Keratinocyte (primary cell): ENCODE results near the gene CCT8. TPM values are rescaled to one million over a fixed set of nuclear protein-coding genes. Genes with fewer than 3 reads are reported as not detected.

Source experiments
- DNase-seq: peaks from one replicate; pipeline ENCODE4 v3.0.0-alpha.2; 2011; ENCODE audit warnings: low read depth, missing footprints, low spot score
- FAIRE-seq: peaks from 2 replicates; lab custom pipeline; 2011; peaks lifted over from hg19 to GRCh38; lab: Jason Lieb, UNC
- H2AFZ ChIP-seq: 2 replicates; pipeline ENCODE4 v1.6.0; 2012; ENCODE audit warnings: low read length, control low read depth, inconsistent platforms; ENCODE audit not compliant: control insufficient read depth
- H3K27ac ChIP-seq: 2 replicates; pipeline ENCODE4 v1.5.1; 2011; ENCODE audit warnings: low read length; ENCODE audit not compliant: control insufficient read depth, insufficient read depth
- H3K27me3 ChIP-seq: 3 replicates; pipeline ENCODE4 v1.6.0; 2011; ENCODE audit warnings: low read length; ENCODE audit not compliant: control insufficient read depth, insufficient read depth; ENCODE audit errors: extremely low read depth
- H3K36me3 ChIP-seq, 2 experiments: 2 replicates in 1 of 2; 3 replicates in 1 of 2; pipeline ENCODE4 v1.5.1; 2011; ENCODE audit warnings: low read length in 2 of 2, mild to moderate bottlenecking in 1 of 2; ENCODE audit not compliant: control insufficient read depth in 2 of 2, insufficient read depth in 2 of 2; ENCODE audit errors: extremely low read depth in 1 of 2
- H3K4me1 ChIP-seq: 3 replicates; pipeline ENCODE4 v1.5.1; 2011; ENCODE audit warnings: low read length; ENCODE audit not compliant: control insufficient read depth, insufficient read depth; ENCODE audit errors: extremely low read depth
- H3K4me2 ChIP-seq: 3 replicates; pipeline ENCODE4 v1.6.0; 2011; ENCODE audit warnings: low read depth, low read length; ENCODE audit not compliant: control insufficient read depth, insufficient read depth; ENCODE audit errors: extremely low read depth
- H3K4me3 ChIP-seq, 3 experiments: fragments of 200-600 bp in 1 of 3; sonication (generic) in 1 of 3; 2 replicates in 2 of 3; 3 replicates in 1 of 3; pipeline ENCODE4 v1.5.1; 2011 to 2016; ENCODE audit warnings: low read length in 3 of 3, mild to moderate bottlenecking in 3 of 3, control low read depth in 2 of 3, inconsistent platforms in 1 of 3, low read depth in 1 of 3, mixed read lengths in 1 of 3, mixed run types in 1 of 3, moderate library complexity in 1 of 3; ENCODE audit not compliant: control insufficient read depth in 2 of 3, insufficient read depth in 2 of 3; ENCODE audit errors: extremely low read depth in 1 of 3
- H3K79me2 ChIP-seq: 2 replicates; pipeline ENCODE4 v1.6.0; 2012; ENCODE audit warnings: low read length; ENCODE audit not compliant: control insufficient read depth, insufficient read depth
- H3K9ac ChIP-seq: 3 replicates; pipeline ENCODE4 v1.6.0; 2011; ENCODE audit warnings: low read length; ENCODE audit not compliant: control insufficient read depth, insufficient read depth; ENCODE audit errors: extremely low read depth
- H3K9me1 ChIP-seq: 3 replicates; pipeline ENCODE4 v1.6.0; 2011; ENCODE audit warnings: low read length; ENCODE audit not compliant: control insufficient read depth, insufficient read depth; ENCODE audit errors: extremely low read depth
- H3K9me3 ChIP-seq: 2 replicates; pipeline ENCODE4 v1.5.1; 2012; ENCODE audit warnings: low read depth, low read length; ENCODE audit not compliant: control insufficient read depth
- H4K20me1 ChIP-seq: 3 replicates; pipeline ENCODE4 v1.6.0; 2011; ENCODE audit warnings: low read length; ENCODE audit not compliant: control insufficient read depth, insufficient read depth; ENCODE audit errors: extremely low read depth
- EZH2 ChIP-seq: IDR thresholded peaks from one replicate; pipeline ENCODE4 v1.6.1; 2012; ENCODE audit warnings: inconsistent platforms, mild to moderate bottlenecking, low read length, moderate library complexity
- dilution Hi-C: fragments of 300-500 bp; cut with MboI; formaldehyde crosslinking; loops from one replicate; pipeline ENCODE4 v1.7.0; 2020; ENCODE audit warnings: low sequenced_read_pairs; ENCODE audit not compliant: extremely low pct_ligation_motif_present
- polyA plus RNA-seq, 5 experiments: library from polyadenylated mRNA; depleted of rRNA in 3 of 5; stranded (reverse) in 3 of 5; stranded (forward) in 1 of 5; unstranded in 1 of 5; fragments of >200 nt; gene quantifications; 1 replicate in 1 of 5; 2 replicates in 3 of 5; 3 replicates in 1 of 5; pipeline versions ENCODE4 v1.2.1 to v1.2.3, GENCODE V29; 2011 to 2012; ENCODE audit warnings: missing spikeins in 2 of 5, low read depth in 1 of 5, low replicate concordance in 1 of 5
- TF ChIP-seq, protein P1 (sequence below), 3 experiments: IDR thresholded peaks in 1 of 3; conservative IDR thresholded peaks in 1 of 3; optimal IDR thresholded peaks in 1 of 3; 2 replicates in 2 of 3; 3 replicates in 1 of 3; pipeline versions ENCODE3 to v1.5.1; 2011; ENCODE audit warnings: low read length in 3 of 3, mild to moderate bottlenecking in 3 of 3, moderate library complexity in 2 of 3, control low read depth in 1 of 3, inconsistent platforms in 1 of 3; ENCODE audit not compliant: insufficient read depth in 2 of 3; ENCODE audit errors: extremely low read depth in 1 of 3

Gene CCT8
- polyA plus RNA-seq, 1 donor (not counting 4 experiments of a cell fraction or from before 2014, with no cell fraction given), result 281 TPM

DNA sequence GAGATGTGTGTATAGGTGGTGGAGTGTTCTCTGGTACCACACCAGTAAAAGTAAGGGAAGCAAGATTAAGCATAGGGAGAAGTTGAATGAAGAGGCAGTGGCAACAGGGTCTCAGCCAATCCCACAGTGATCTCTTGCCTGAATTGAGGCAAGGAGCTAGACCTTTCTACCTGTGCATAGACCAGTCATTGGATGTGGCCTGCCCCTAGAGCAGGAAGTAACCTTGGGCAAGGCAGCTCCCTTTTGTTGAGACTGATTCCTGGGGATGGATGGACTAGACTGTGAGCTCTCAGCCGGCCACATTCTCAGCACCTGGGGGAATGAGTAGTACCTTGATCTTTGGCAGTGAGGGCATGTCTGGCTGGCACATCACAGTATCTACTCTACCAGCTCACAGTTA is 42.5 kb downstream of the CCT8 start:
- no peaks in the 10 kb centered on the region for H3K9me1 ChIP-seq
- H3K4me1 ChIP-seq, result peaks cover 3% of the 10 kb centered on the region
- FAIRE-seq (peak; percentile 13), DNase-seq (no peak)
- H4K20me1 ChIP-seq, result no peaks in the 10 kb centered on the region
- no peaks in the 10 kb centered on the region for H3K27me3 ChIP-seq
- H3K9ac ChIP-seq, result no peak overlapping the region
- peaks cover 13 to 25% of the 10 kb centered on the region in 2 experiments for H3K36me3 ChIP-seq
- H3K9me3 ChIP-seq, result no peaks in the 10 kb centered on the region
- no peak overlapping the region for H3K4me3 ChIP-seq
- H3K27ac ChIP-seq, result no peak overlapping the region
- dilution Hi-C loops, result no loop called here
- no peak overlapping the region for H2AFZ ChIP-seq
- H3K4me2 ChIP-seq, result no peak overlapping the region
- TF ChIP-seq, protein P1, sequence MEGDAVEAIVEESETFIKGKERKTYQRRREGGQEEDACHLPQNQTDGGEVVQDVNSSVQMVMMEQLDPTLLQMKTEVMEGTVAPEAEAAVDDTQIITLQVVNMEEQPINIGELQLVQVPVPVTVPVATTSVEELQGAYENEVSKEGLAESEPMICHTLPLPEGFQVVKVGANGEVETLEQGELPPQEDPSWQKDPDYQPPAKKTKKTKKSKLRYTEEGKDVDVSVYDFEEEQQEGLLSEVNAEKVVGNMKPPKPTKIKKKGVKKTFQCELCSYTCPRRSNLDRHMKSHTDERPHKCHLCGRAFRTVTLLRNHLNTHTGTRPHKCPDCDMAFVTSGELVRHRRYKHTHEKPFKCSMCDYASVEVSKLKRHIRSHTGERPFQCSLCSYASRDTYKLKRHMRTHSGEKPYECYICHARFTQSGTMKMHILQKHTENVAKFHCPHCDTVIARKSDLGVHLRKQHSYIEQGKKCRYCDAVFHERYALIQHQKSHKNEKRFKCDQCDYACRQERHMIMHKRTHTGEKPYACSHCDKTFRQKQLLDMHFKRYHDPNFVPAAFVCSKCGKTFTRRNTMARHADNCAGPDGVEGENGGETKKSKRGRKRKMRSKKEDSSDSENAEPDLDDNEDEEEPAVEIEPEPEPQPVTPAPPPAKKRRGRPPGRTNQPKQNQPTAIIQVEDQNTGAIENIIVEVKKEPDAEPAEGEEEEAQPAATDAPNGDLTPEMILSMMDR (optimal IDR thresholded peaks at IDR 0.05 in 1 of 3, IDR thresholded peaks at IDR 0.05 in 1 of 3, conservative IDR thresholded peaks at IDR 0.05 in 1 of 3; ENCODE audit: extremely low read depth in 1 of 3, insufficient read depth in 2 of 3, low read length in 3 of 3), result no peak
- TF ChIP-seq EZH2, result no peak
- peaks cover 30% of the 10 kb centered on the region for H3K79me2 ChIP-seq

DNA sequence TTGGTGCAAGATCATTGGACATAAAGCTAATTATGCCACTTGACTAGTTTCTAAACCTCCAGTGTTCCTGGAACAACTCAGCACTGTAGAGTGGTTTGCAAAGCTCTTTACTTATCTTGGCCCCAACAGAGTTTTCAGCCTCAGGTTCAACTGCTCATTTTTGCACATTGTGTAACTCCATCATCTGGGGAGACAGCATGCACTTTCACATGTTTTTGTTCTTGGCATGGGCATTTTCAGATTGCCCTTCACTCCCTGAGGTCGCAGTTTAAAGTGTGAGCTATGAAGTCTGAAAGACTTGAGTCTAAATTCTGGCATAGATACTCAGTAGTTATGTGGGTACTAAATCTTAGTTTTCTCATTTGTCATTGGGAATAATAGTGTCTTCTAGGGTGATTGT is 43.9 kb downstream of the CCT8 start:
- TF ChIP-seq EZH2, result no peak
- TF ChIP-seq, protein P1 (optimal IDR thresholded peaks at IDR 0.05 in 1 of 3, IDR thresholded peaks at IDR 0.05 in 1 of 3, conservative IDR thresholded peaks at IDR 0.05 in 1 of 3; ENCODE audit: extremely low read depth in 1 of 3, insufficient read depth in 2 of 3, low read length in 3 of 3), result no peak
- H3K4me3 ChIP-seq, result no peak overlapping the region
- dilution Hi-C loops, result no loop called here
- no peaks in the 10 kb centered on the region for H4K20me1 ChIP-seq
- no peaks in the 10 kb centered on the region for H3K9me1 ChIP-seq
- H3K79me2 ChIP-seq, result peaks cover 41% of the 10 kb centered on the region
- no peaks in the 10 kb centered on the region for H3K9me3 ChIP-seq
- no peak overlapping the region for H3K4me2 ChIP-seq
- DNase-seq, result no peak
- H3K9ac ChIP-seq, result no peak overlapping the region
- FAIRE-seq, result no peak
- no peak overlapping the region for H2AFZ ChIP-seq
- H3K4me1 ChIP-seq, result peaks cover 8% of the 10 kb centered on the region
- H3K27ac ChIP-seq, result no peak overlapping the region
- no peaks in the 10 kb centered on the region for H3K27me3 ChIP-seq
- peaks cover 13 to 18% of the 10 kb centered on the region in 2 experiments for H3K36me3 ChIP-seq
